HCT116 (cell line): Measurements from ENCODE around the gene CDC6. TPM values are rescaled to one million over a fixed set of nuclear protein-coding genes. Genes with fewer than 3 reads are reported as not detected.

Experiments used
- ATAC-seq: fragments of 200-7000 bp; cut with Tn5 transposase; 2 replicates; pipeline ENCODE4 v1.9.1; 2020; ENCODE audit warnings: mild to moderate bottlenecking, moderate library complexity
- BruUV-seq: library from RNA; stranded (reverse); fragments of 400-500 nt; replicated peaks from 2 replicates; lab custom pipeline; 2021; lab: Mats Ljungman, UMichigan
- CTCF ChIA-PET: fragments of 300-600 bp; sonication (Branson Sonifier 250); formaldehyde crosslinking; loops from one replicate; lab custom pipeline; 2021; ENCODE audit warnings: antibody characterized with exemption; lab: Charles Lee
- POLR2A ChIA-PET: fragments of 300-600, 350-600 bp; sonication (Branson Sonifier 250); formaldehyde crosslinking; loops from one replicate; lab custom pipeline; 2021; ENCODE audit warnings: antibody characterized with exemption; lab: Charles Lee
- RAD21 ChIA-PET, 2 experiments: fragments of 300-600 bp; sonication (Branson Sonifier 250); formaldehyde crosslinking; loops; one replicate each; lab custom pipeline; 2023; ENCODE audit warnings: low total read pairs in 2 of 2; ENCODE audit not compliant: uncharacterized antibody in 2 of 2, unreplicated experiment in 2 of 2, low non-redundant PET in 1 of 2; lab: Charles Lee
- DNase-seq: peaks from one replicate; pipeline ENCODE4 v3.0.0-alpha.2; 2010; ENCODE audit warnings: low read depth, low spot score
- H2AFZ ChIP-seq: fragments of 200-600 bp; shearing (Covaris generic), sonication (generic); 2 replicates; pipeline ENCODE4 v1.6.1; 2017; ENCODE audit warnings: low read depth, mixed run types, mixed read lengths, antibody characterized with exemption, low read length; ENCODE audit not compliant: poor library complexity, severe bottlenecking
- H3K27ac ChIP-seq: 2 replicates; pipeline ENCODE4 v1.5.1; 2012; ENCODE audit warnings: low read depth, low read length
- H3K27me3 ChIP-seq: fragments of 200-600 bp; sonication (generic); 2 replicates; pipeline ENCODE4 v1.6.1; 2016; ENCODE audit warnings: mixed run types, low read length, mixed read lengths; ENCODE audit not compliant: insufficient read depth
- H3K36me3 ChIP-seq, 2 experiments: fragments of 200-500 bp in 1 of 2; fragments of 200-600 bp in 1 of 2; sonication (Bioruptor generic) in 1 of 2; sonication (generic) in 1 of 2; 2 replicates each; pipeline versions ENCODE4 v1.5.1 to v1.6.1; 2014 to 2016; ENCODE audit warnings: low read length in 2 of 2, inconsistent platforms in 1 of 2, mixed read lengths in 1 of 2, mixed run types in 1 of 2; ENCODE audit not compliant: insufficient read depth in 2 of 2, control insufficient read depth in 1 of 2
- H3K4me1 ChIP-seq, 2 experiments: fragments of 200-600 bp in 1 of 2; sonication (generic) in 1 of 2; 2 replicates each; pipeline versions ENCODE4 v1.5.1 to v1.6.1; 2012 to 2017; ENCODE audit warnings: low read length in 2 of 2, inconsistent platforms in 1 of 2, mild to moderate bottlenecking in 1 of 2, mixed read lengths in 1 of 2, mixed run types in 1 of 2, moderate library complexity in 1 of 2; ENCODE audit not compliant: insufficient read depth in 2 of 2, control insufficient read depth in 1 of 2
- H3K4me2 ChIP-seq: fragments of 200-600 bp; sonication (generic); 2 replicates; pipeline ENCODE4 v1.6.1; 2017; ENCODE audit warnings: mixed run types, low read length, mixed read lengths
- H3K4me3 ChIP-seq, 2 experiments: fragments of 200-600 bp in 1 of 2; sonication (generic) in 1 of 2; replicated peaks in 1 of 2; 2 replicates each; pipeline ENCODE4 v1.5.1; 2011 to 2016; ENCODE audit warnings: low read length in 2 of 2, control low read depth in 1 of 2, low read depth in 1 of 2, mild to moderate bottlenecking in 1 of 2, mixed read lengths in 1 of 2, mixed run types in 1 of 2
- H3K79me2 ChIP-seq: fragments of 200-600 bp; sonication (generic); 2 replicates; pipeline ENCODE4 v1.6.1; 2017; ENCODE audit warnings: mild to moderate bottlenecking, mixed run types, low read length, moderate library complexity, mixed read lengths; ENCODE audit not compliant: insufficient read depth
- H3K9ac ChIP-seq: fragments of 200-600 bp; sonication (generic); 2 replicates; pipeline ENCODE4 v1.6.1; 2016; ENCODE audit warnings: low read length, mixed read lengths
- H3K9me2 ChIP-seq: fragments of 200-600 bp; sonication (generic), shearing (Covaris generic); 2 replicates; pipeline ENCODE4 v1.6.1; 2017; ENCODE audit warnings: mixed run types, mild to moderate bottlenecking, moderate library complexity; ENCODE audit not compliant: insufficient read depth
- H3K9me3 ChIP-seq, 2 experiments: fragments of 200-500 bp in 1 of 2; fragments of 200-600 bp in 1 of 2; sonication (Bioruptor generic) in 1 of 2; sonication (generic) in 1 of 2; 2 replicates each; pipeline ENCODE4 v1.6.1; 2014 to 2017; ENCODE audit warnings: low read length in 2 of 2, mixed read lengths in 2 of 2, inconsistent platforms in 1 of 2, low read depth in 1 of 2, mild to moderate bottlenecking in 1 of 2, mixed run types in 1 of 2, moderate library complexity in 1 of 2; ENCODE audit not compliant: control insufficient read depth in 1 of 2, insufficient read depth in 1 of 2
- H4K20me1 ChIP-seq: fragments of 200-600 bp; sonication (generic), shearing (Covaris generic); 2 replicates; pipeline ENCODE4 v1.6.1; 2017; ENCODE audit warnings: mixed run types, mild to moderate bottlenecking, moderate library complexity; ENCODE audit not compliant: insufficient read depth
- ATF3 ChIP-seq: IDR thresholded peaks from 2 replicates; pipeline ENCODE4 v1.6.1; 2012
- CBX3 ChIP-seq: IDR thresholded peaks from 2 replicates; pipeline ENCODE4 v1.6.1; 2012; ENCODE audit warnings: low read depth
- CEBPB ChIP-seq: IDR thresholded peaks from 2 replicates; pipeline ENCODE4 v1.6.1; 2012; ENCODE audit warnings: low read depth
- EGR1 ChIP-seq: IDR thresholded peaks from 2 replicates; pipeline ENCODE4 v1.6.1; 2012; ENCODE audit warnings: low read depth
- ELF1 ChIP-seq: IDR thresholded peaks from 2 replicates; pipeline ENCODE4 v1.6.1; 2012; ENCODE audit warnings: low read depth, borderline replicate concordance
- EZH2 ChIP-seq: fragments of 200-600 bp; sonication (generic); IDR thresholded peaks from 2 replicates; pipeline ENCODE4 v1.6.1; 2017; ENCODE audit warnings: antibody characterized with exemption, mixed run types
- JUND ChIP-seq: IDR thresholded peaks from 2 replicates; pipeline ENCODE4 v1.6.1; 2012
- MAX ChIP-seq: IDR thresholded peaks from 2 replicates; pipeline ENCODE4 v1.6.1; 2012
- POLR2A ChIP-seq: IDR thresholded peaks from 2 replicates; pipeline ENCODE4 v1.7.0; 2011; ENCODE audit warnings: borderline replicate concordance; ENCODE audit not compliant: insufficient read depth, insufficient read length; ENCODE audit errors: extremely low read depth
- POLR2AphosphoS5 ChIP-seq: IDR thresholded peaks from 2 replicates; pipeline ENCODE4 v1.6.1; 2011; ENCODE audit warnings: mild to moderate bottlenecking, low read depth, low read length, moderate library complexity
- RAD21 ChIP-seq: IDR thresholded peaks from 2 replicates; pipeline ENCODE4 v1.6.1; 2012; ENCODE audit warnings: low read depth, mild to moderate bottlenecking
- REST ChIP-seq: IDR thresholded peaks from 2 replicates; pipeline ENCODE4 v1.6.1; 2012; ENCODE audit warnings: low read depth
- SIN3A ChIP-seq: IDR thresholded peaks from 2 replicates; pipeline ENCODE4 v1.6.1; 2012; ENCODE audit warnings: low read depth
- SP1 ChIP-seq: IDR thresholded peaks from 2 replicates; pipeline ENCODE4 v1.6.1; 2012; ENCODE audit warnings: low read depth
- TCF7L2 ChIP-seq: IDR thresholded peaks from 2 replicates; pipeline ENCODE4 v1.7.0; 2011; ENCODE audit warnings: borderline replicate concordance, inconsistent platforms; ENCODE audit not compliant: insufficient read depth, insufficient read length; ENCODE audit errors: extremely low read depth
- YY1 ChIP-seq: IDR thresholded peaks from 2 replicates; pipeline ENCODE4 v1.6.1; 2011; ENCODE audit warnings: low read length, low read depth, moderate library complexity, mild to moderate bottlenecking; ENCODE audit not compliant: insufficient replicate concordance; ENCODE audit errors: extremely low read depth
- ZNF274 ChIP-seq: fragments of 200-500 bp; sonication (Bioruptor generic); IDR thresholded peaks from 2 replicates; pipeline ENCODE4 v1.6.1; 2014; ENCODE audit warnings: mild to moderate bottlenecking, low read depth, low read length, inconsistent platforms
- intact Hi-C: fragments of 100-400 bp; cut with micrococcal nuclease; formaldehyde crosslinking; loops from 2 replicates; pipeline ENCODE4 v1.10.0; 2022
- total RNA-seq: library from RNA; stranded (reverse); gene quantifications from one replicate; pipeline ENCODE4 v1.2.1, GENCODE V29; 2021; ENCODE audit not compliant: unreplicated experiment

CDC6 gene
- total RNA-seq, 1 experiment from 2014 or later, result 117 TPM

- RAD21 ChIA-PET, result no interaction called here
- Histone ChIP-seq H3K9ac (no peak overlapping the region), H3K4me1 (peaks cover 21 to 23% of the 10 kb centered on the region in 2 experiments), H3K4me3 (no peak overlapping the region), H3K4me2 (no peak overlapping the region), H2AFZ (no peak overlapping the region), H3K27me3 (no peaks in the 10 kb centered on the region), H3K36me3 (peaks cover 0 to 10% of the 10 kb centered on the region in 2 experiments; a peak in 2 of 4 replicates), H3K9me3 (no peaks in the 10 kb centered on the region), H3K27ac (no peak overlapping the region), H3K9me2 (no peaks in the 10 kb centered on the region), H4K20me1 (no peaks in the 10 kb centered on the region), H3K79me2 (peaks cover 76% of the 10 kb centered on the region)
- POLR2A ChIA-PET, result interaction anchor here (1.2 kb wide), 1 partner anchor 13 kb away, joined by 3 read pairs; no protein-coding TSS in a partner anchor
- BruUV-seq, result no TSS peak
- ATAC-seq (no peak), DNase-seq (no peak)
- TF ChIP-seq EZH2 (no peak), ELF1 (no peak), TCF7L2 (no peak), REST (no peak), EGR1 (no peak), ATF3 (no peak), RAD21 (no peak), CEBPB (no peak), JUND (no peak), POLR2A (no peak), ZNF274 (no peak), YY1 (no peak), SP1 (no peak), SIN3A (no peak), MAX (no peak), POLR2AphosphoS5 (no peak), CBX3 (no peak)
- CTCF ChIA-PET, result interaction anchor here (1.0 to 2.4 kb wide), 2 partner anchors 9 to 13 kb away, joined by 3 to 6 read pairs; no protein-coding TSS in a partner anchor
- intact Hi-C loops, result no loop called here
These were observed 40.7 kb downstream of the CDC6 start for GRCh38 chr17:40328386-40328766.
